PC-3 (cell line): Measurements from ENCODE around the gene SUN1.

Experiments
- CTCF ChIP-seq: fragments of 300-600 bp; sonication (generic); conservative IDR thresholded peaks from 2 replicates; pipeline ENCODE4 v1.5.1; 2017; ENCODE audit warnings: antibody characterized with exemption, low read depth, mild to moderate bottlenecking, low read length
- EZH2 ChIP-seq: fragments of 300-600 bp; sonication (generic); IDR thresholded peaks from one replicate; pipeline ENCODE4 v1.6.1; 2017; ENCODE audit warnings: antibody characterized with exemption, mild to moderate bottlenecking, low read length; ENCODE audit not compliant: unreplicated experiment

- no peak for TF ChIP-seq EZH2
- no peak for TF ChIP-seq CTCF
These were observed 46.8 kb downstream of the SUN1 start for GRCh38 chr7:879093-879492.
